ENCODE data around the gene UBR4. TPM values are rescaled to one million over a fixed set of nuclear protein-coding genes. Genes with fewer than 3 reads are reported as not detected.

The UBR4 gene
- total RNA-seq, 1 donor from 2014 or later: 108 TPM

- peaks cover 6% of the 10 kb centered on the region for H3K36me3 Mint-ChIP-seq
- H3K4me3 Mint-ChIP-seq: no peak overlapping the region
- H3K27ac Mint-ChIP-seq: no peak overlapping the region
- H3K27me3 Mint-ChIP-seq: no peaks in the 10 kb centered on the region
- TF ChIP-seq CTCF (conservative IDR thresholded peaks at IDR 0.05): no peak
- H3K4me1 Mint-ChIP-seq (ENCODE audit: unreplicated experiment): peaks cover 5% of the 10 kb centered on the region
- no peak for DNase-seq (ENCODE audit: extremely low spot score, unreplicated experiment)
- no peaks in the 10 kb centered on the region for H3K9me3 Mint-ChIP-seq
These were observed 10.6 kb downstream of the UBR4 start for GRCh38 chr1:19199329-19199968.

GRCh38 chr1:19198820-19199219, 11.2 kb downstream of the UBR4 start:
- no peak for DNase-seq (ENCODE audit: extremely low spot score, unreplicated experiment)
- Mint-ChIP-seq H3K4me3 (no peak overlapping the region), H3K27me3 (no peaks in the 10 kb centered on the region), H3K27ac (no peak overlapping the region), H3K36me3 (peaks cover 9% of the 10 kb centered on the region), H3K9me3 (no peaks in the 10 kb centered on the region), H3K4me1 (ENCODE audit: unreplicated experiment) (peaks cover 5% of the 10 kb centered on the region)
- no peak for TF ChIP-seq CTCF (conservative IDR thresholded peaks at IDR 0.05)

GRCh38 chr1:19197845-19198244, 12.2 kb downstream of the UBR4 start:
- Mint-ChIP-seq H3K36me3 (peaks cover 13% of the 10 kb centered on the region), H3K27me3 (no peaks in the 10 kb centered on the region), H3K9me3 (no peaks in the 10 kb centered on the region), H3K4me3 (no peak overlapping the region), H3K27ac (no peak overlapping the region), H3K4me1 (ENCODE audit: unreplicated experiment) (peaks cover 5% of the 10 kb centered on the region)
- DNase-seq (ENCODE audit: extremely low spot score, unreplicated experiment): no peak
- no peak for TF ChIP-seq CTCF (conservative IDR thresholded peaks at IDR 0.05)

GRCh38 chr1:19196331-19196730, 13.7 kb downstream of the UBR4 start:
- TF ChIP-seq CTCF (conservative IDR thresholded peaks at IDR 0.05): no peak
- Mint-ChIP-seq H3K27ac (no peak overlapping the region), H3K4me3 (no peak overlapping the region), H3K27me3 (no peaks in the 10 kb centered on the region), H3K4me1 (ENCODE audit: unreplicated experiment) (no peaks in the 10 kb centered on the region), H3K36me3 (peaks cover 26% of the 10 kb centered on the region), H3K9me3 (no peaks in the 10 kb centered on the region)
- DNase-seq (ENCODE audit: extremely low spot score, unreplicated experiment): no peak

GRCh38 chr1:19193004-19193403, 17.1 kb downstream of the UBR4 start:
- H3K9me3 Mint-ChIP-seq: no peaks in the 10 kb centered on the region
- TF ChIP-seq CTCF (conservative IDR thresholded peaks at IDR 0.05): no peak
- H3K27me3 Mint-ChIP-seq: no peaks in the 10 kb centered on the region
- no peak overlapping the region for H3K27ac Mint-ChIP-seq
- DNase-seq (ENCODE audit: extremely low spot score, unreplicated experiment): no peak
- no peak overlapping the region for H3K4me3 Mint-ChIP-seq
- H3K36me3 Mint-ChIP-seq: peaks cover 35% of the 10 kb centered on the region
- no peaks in the 10 kb centered on the region for H3K4me1 Mint-ChIP-seq (ENCODE audit: unreplicated experiment)

- peaks cover 32% of the 10 kb centered on the region for H3K36me3 Mint-ChIP-seq
- no peak overlapping the region for H3K27ac Mint-ChIP-seq
- no peak overlapping the region for H3K4me3 Mint-ChIP-seq
- TF ChIP-seq CTCF (conservative IDR thresholded peaks at IDR 0.05): no peak
- no peaks in the 10 kb centered on the region for H3K27me3 Mint-ChIP-seq
- H3K9me3 Mint-ChIP-seq: no peaks in the 10 kb centered on the region
- H3K4me1 Mint-ChIP-seq (ENCODE audit: unreplicated experiment): no peaks in the 10 kb centered on the region
- no peak for DNase-seq (ENCODE audit: extremely low spot score, unreplicated experiment)
These were observed 18.3 kb downstream of the UBR4 start for GRCh38 chr1:19191811-19192210.

All from type B pancreatic cell (in vitro differentiated cells).